ENCODE measurements around the gene PRMT5. TPM values are rescaled to one million over a fixed set of nuclear protein-coding genes. Genes with fewer than 3 reads are reported as not detected.

PRMT5 gene
- 100 to 1,000 TPM; 121 to 151 TPM for total RNA-seq

- Mint-ChIP-seq H3K9me3 (ENCODE audit: low read depth) (no peaks in the 10 kb centered on the region), H3K36me3 (ENCODE audit: low read depth) (peaks cover 42% of the 10 kb centered on the region), H3K4me3 (no peak within 1 kb of the TSS), H3K27me3 (no peaks in the 10 kb centered on the region), H3K4me1 (peaks cover 39% of the 10 kb centered on the region), H3K27ac (no peak within 1 kb of the TSS)
- peak; percentile 98 for ATAC-seq
- ChIA-PET CTCF (interaction anchor here (0.7 to 3.6 kb wide), 42 partner anchors 10 to 612 kb away, joined by 3 to 46 read pairs (median 5); partner anchors contain the start of genes ACIN1, AJUBA, C14orf119 and CDH24), POLR2A (interaction anchor here (0.6 to 2.1 kb wide), 11 partner anchors 9 to 422 kb away, joined by 3 to 29 read pairs (median 4); partner anchors contain the start of genes ACIN1, C14orf119, HAUS4 and OXA1L)
- intact Hi-C loops (cut with DNase I, micrococcal nuclease), result loop anchor here (1.0 to 5.0 kb wide), 14 partner anchors 10 to 1660 kb away; partner anchors contain the start of genes DAD1 (in 2 of the 2), LRP10 (in 2 of the 2), RBM23 (in 2 of the 2) and ACIN1 (in 1 of the 2)
- DNase-seq, result peak; percentile 99
Measured at GRCh38 chr14:22929104-22929960, at the start of gene PRMT5. TSS of gene PRMT5 (minus strand) at chr14:22929376. CDS start at chr14:22929361, 15 bp downstream.

- H3K27ac Mint-ChIP-seq, result no peak overlapping the region
- H3K36me3 Mint-ChIP-seq (ENCODE audit: low read depth), result no peaks in the 10 kb centered on the region
- no peaks in the 10 kb centered on the region for H3K9me3 Mint-ChIP-seq (ENCODE audit: low read depth)
- H3K27me3 Mint-ChIP-seq, result no peaks in the 10 kb centered on the region
- CTCF ChIA-PET, result interaction anchor here (0.6 to 5.0 kb wide), 6 partner anchors 8 to 144 kb away, joined by 3 to 35 read pairs (median 6); partner anchors contain the start of gene CDH24
- peaks cover 7% of the 10 kb centered on the region for H3K4me1 Mint-ChIP-seq
- POLR2A ChIA-PET, result no interaction called here
- no peak for DNase-seq
- intact Hi-C loops (cut with DNase I, micrococcal nuclease), result no loop called here
- ATAC-seq, result no peak
- H3K4me3 Mint-ChIP-seq, result no peak overlapping the region
Measured at GRCh38 chr14:22978487-22978837, 49.3 kb upstream of the PRMT5 start.

- Mint-ChIP-seq H3K27me3 (no peaks in the 10 kb centered on the region), H3K36me3 (ENCODE audit: low read depth) (no peaks in the 10 kb centered on the region), H3K4me1 (peaks cover 7% of the 10 kb centered on the region), H3K4me3 (no peak overlapping the region), H3K9me3 (ENCODE audit: low read depth) (no peaks in the 10 kb centered on the region), H3K27ac (no peak overlapping the region)
- ChIA-PET POLR2A (no interaction called here), CTCF (interaction anchor here (0.5 to 5.0 kb wide), 12 partner anchors 9 to 1588 kb away, joined by 3 to 35 read pairs (median 5); partner anchors contain the start of gene CDH24)
- intact Hi-C loops (cut with DNase I, micrococcal nuclease), result no loop called here
- no peak for ATAC-seq
- DNase-seq, result no peak
Measured at GRCh38 chr14:22977684-22978486, 48.7 kb upstream of the PRMT5 start.

- CTCF ChIA-PET, result interaction anchor here (0.6 to 5.0 kb wide), 7 partner anchors 9 to 91 kb away, joined by 4 to 35 read pairs (median 6); partner anchors contain the start of gene CDH24
- Mint-ChIP-seq H3K27me3 (no peaks in the 10 kb centered on the region), H3K4me3 (no peak overlapping the region), H3K4me1 (peaks cover 7% of the 10 kb centered on the region), H3K27ac (no peak overlapping the region), H3K36me3 (ENCODE audit: low read depth) (no peaks in the 10 kb centered on the region), H3K9me3 (ENCODE audit: low read depth) (no peaks in the 10 kb centered on the region)
- ATAC-seq, result no peak
- POLR2A ChIA-PET, result no interaction called here
- DNase-seq, result no peak
- intact Hi-C loops (cut with DNase I, micrococcal nuclease), result no loop called here
Measured at GRCh38 chr14:22977434-22977683, 48.2 kb upstream of the PRMT5 start.

- intact Hi-C loops (cut with DNase I, micrococcal nuclease), result no loop called here
- CTCF ChIA-PET, result interaction anchor here (0.7 to 5.0 kb wide), 9 partner anchors 8 to 100 kb away, joined by 3 to 35 read pairs (median 6); partner anchors contain the start of gene CDH24
- peaks cover 7% of the 10 kb centered on the region for H3K4me1 Mint-ChIP-seq
- no peak for DNase-seq
- no peaks in the 10 kb centered on the region for H3K36me3 Mint-ChIP-seq (ENCODE audit: low read depth)
- no peak for ATAC-seq
- no peaks in the 10 kb centered on the region for H3K27me3 Mint-ChIP-seq
- H3K27ac Mint-ChIP-seq, result no peak overlapping the region
- no peaks in the 10 kb centered on the region for H3K9me3 Mint-ChIP-seq (ENCODE audit: low read depth)
- no peak overlapping the region for H3K4me3 Mint-ChIP-seq
- POLR2A ChIA-PET, result no interaction called here
Measured at GRCh38 chr14:22976620-22977433, 47.7 kb upstream of the PRMT5 start.

- Mint-ChIP-seq H3K4me1 (peaks cover 2% of the 10 kb centered on the region), H3K27me3 (no peaks in the 10 kb centered on the region), H3K27ac (no peak overlapping the region), H3K36me3 (ENCODE audit: low read depth) (no peaks in the 10 kb centered on the region), H3K9me3 (ENCODE audit: low read depth) (no peaks in the 10 kb centered on the region), H3K4me3 (no peak overlapping the region)
- ChIA-PET CTCF (interaction anchor here (0.6 to 5.0 kb wide), 7 partner anchors 9 to 302 kb away, joined by 3 to 35 read pairs (median 5); partner anchors contain the start of gene CDH24), POLR2A (interaction anchor here (0.6 kb wide), 1 partner anchor 111 kb away, joined by 3 read pairs; no protein-coding TSS in a partner anchor)
- ATAC-seq (no peak), DNase-seq (no peak)
- intact Hi-C loops (cut with DNase I, micrococcal nuclease), result no loop called here
Measured at GRCh38 chr14:22974530-22975313, 45.5 kb upstream of the PRMT5 start.

GRCh38 chr14:22973217-22974032 lies 44.2 kb upstream of the PRMT5 start:
- intact Hi-C loops (cut with DNase I, micrococcal nuclease), result loop anchor here (1.0 kb wide), 2 partner anchors 10 to 84 kb away; partner anchors contain the start of gene CDH24 (in 1 of the 2)
- no peaks in the 10 kb centered on the region for H3K27me3 Mint-ChIP-seq
- ATAC-seq (peak; percentile 71), DNase-seq (peak; percentile 56)
- H3K4me1 Mint-ChIP-seq, result no peaks in the 10 kb centered on the region
- no peak overlapping the region for H3K4me3 Mint-ChIP-seq
- POLR2A ChIA-PET, result interaction anchor here (1.0 kb wide), 1 partner anchor 122 kb away, joined by 3 read pairs; the partner anchor contains the start of gene C14orf119
- H3K36me3 Mint-ChIP-seq (ENCODE audit: low read depth), result no peaks in the 10 kb centered on the region
- no peaks in the 10 kb centered on the region for H3K9me3 Mint-ChIP-seq (ENCODE audit: low read depth)
- CTCF ChIA-PET, result interaction anchor here (0.6 to 7.4 kb wide), 24 partner anchors 9 to 304 kb away, joined by 3 to 99 read pairs (median 6); partner anchors contain the start of genes ACIN1, AJUBA, C14orf119 and CDH24
- no peak overlapping the region for H3K27ac Mint-ChIP-seq

GRCh38 chr14:22972313-22972930 lies 43.2 kb upstream of the PRMT5 start:
- Mint-ChIP-seq H3K4me1 (no peaks in the 10 kb centered on the region), H3K27me3 (no peaks in the 10 kb centered on the region), H3K27ac (no peak overlapping the region), H3K36me3 (ENCODE audit: low read depth) (no peaks in the 10 kb centered on the region), H3K4me3 (no peak overlapping the region), H3K9me3 (ENCODE audit: low read depth) (no peaks in the 10 kb centered on the region)
- ChIA-PET CTCF (interaction anchor here (0.6 to 7.4 kb wide), 31 partner anchors 9 to 214 kb away, joined by 3 to 99 read pairs (median 4); partner anchors contain the start of genes ACIN1, AJUBA, C14orf119 and CDH24), POLR2A (interaction anchor here (1.0 kb wide), 1 partner anchor 123 kb away, joined by 3 read pairs; the partner anchor contains the start of gene C14orf119)
- ATAC-seq (no peak), DNase-seq (no peak)
- intact Hi-C loops (cut with DNase I, micrococcal nuclease), result no loop called here

- CTCF ChIA-PET, result interaction anchor here (2.1 to 7.4 kb wide), 4 partner anchors 15 to 97 kb away, joined by 7 to 99 read pairs (median 49); partner anchors contain the start of gene CDH24
- no peak overlapping the region for H3K27ac Mint-ChIP-seq
- H3K4me1 Mint-ChIP-seq, result no peaks in the 10 kb centered on the region
- H3K4me3 Mint-ChIP-seq, result no peak overlapping the region
- no peaks in the 10 kb centered on the region for H3K9me3 Mint-ChIP-seq (ENCODE audit: low read depth)
- intact Hi-C loops (cut with DNase I, micrococcal nuclease), result no loop called here
- DNase-seq, result no peak
- H3K27me3 Mint-ChIP-seq, result no peaks in the 10 kb centered on the region
- ATAC-seq, result no peak
- H3K36me3 Mint-ChIP-seq (ENCODE audit: low read depth), result no peaks in the 10 kb centered on the region
- POLR2A ChIA-PET, result no interaction called here
Measured at GRCh38 chr14:22971152-22971551, 42.0 kb upstream of the PRMT5 start.

All from activated CD4-positive, alpha-beta T cell treated with anti-CD3 and anti-CD28 coated beads for 36 hours (primary cell).